ENCODE results near the gene GUCY1A2.

DNA sequence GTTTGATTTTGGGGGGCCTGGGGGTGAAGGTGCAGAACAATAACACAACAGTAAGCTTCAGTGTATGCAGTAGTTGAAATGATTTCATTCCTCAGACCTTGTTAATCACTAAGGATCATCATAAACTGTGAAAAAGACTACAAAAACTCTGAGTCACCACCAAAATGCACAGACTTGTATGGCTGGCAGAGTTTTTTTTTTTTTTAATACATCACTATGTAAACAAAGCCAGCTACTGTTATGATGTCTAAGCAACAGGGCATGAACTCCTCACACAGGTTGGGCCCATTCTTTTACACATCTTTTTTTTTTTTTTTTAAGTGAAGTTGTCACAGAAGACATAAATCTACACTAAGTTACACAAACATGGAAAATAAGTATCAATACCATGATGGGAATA lies 311.9 kb downstream of the GUCY1A2 start:
- no peak for TF ChIP-seq POLR2AphosphoS5 (IDR thresholded peaks at IDR 0.05; ENCODE audit: low read depth, low read length)
- TF ChIP-seq POLR2A (IDR thresholded peaks at IDR 0.05; ENCODE audit: low read depth, low read length) = no peak
